PC-3 (cell line): ENCODE measurements around the gene BAIAP2. TPM values are rescaled to one million over a fixed set of nuclear protein-coding genes. Genes with fewer than 3 reads are reported as not detected.

ENCODE experiments used
- ATAC-seq: fragments of 200-7000 bp; cut with Tn5 transposase; 2 replicates; pipeline ENCODE4 v1.9.1; 2020; ENCODE audit warnings: mild to moderate bottlenecking, moderate library complexity
- BruUV-seq: library from RNA; stranded (reverse); fragments of 400-500 nt; replicated peaks from 2 replicates; lab custom pipeline; 2021; lab: Mats Ljungman, UMichigan
- CTCF ChIA-PET: fragments of 300-600 bp; sonication (Branson Sonifier 250); formaldehyde crosslinking; loops from one replicate; lab custom pipeline; 2022; ENCODE audit warnings: antibody characterized with exemption; lab: Charles Lee
- POLR2A ChIA-PET: fragments of 300-600 bp; sonication (Branson Sonifier 250); formaldehyde crosslinking; loops from one replicate; lab custom pipeline; 2022; ENCODE audit warnings: antibody characterized with exemption; ENCODE audit not compliant: unreplicated experiment; lab: Charles Lee
- DNase-seq: peaks from one replicate; pipeline ENCODE4 v3.0.0-alpha.2; 2015
- H2AFZ ChIP-seq: fragments of 300-600 bp; sonication (generic); 2 replicates; pipeline ENCODE4 v1.6.0; 2016; ENCODE audit warnings: antibody characterized with exemption, low read length
- H3F3A ChIP-seq: fragments of 300-600 bp; sonication (generic); one replicate; pipeline ENCODE4 v1.6.0; 2017; ENCODE audit warnings: antibody characterized with exemption, low read length, control low read depth, mild to moderate bottlenecking; ENCODE audit not compliant: unreplicated experiment
- H3K27ac ChIP-seq: fragments of 300-600 bp; sonication (generic); 2 replicates; pipeline ENCODE4 v1.5.1; 2016; ENCODE audit warnings: mild to moderate bottlenecking, low read length
- H3K27me3 ChIP-seq: fragments of 300-600 bp; sonication (generic); 2 replicates; pipeline ENCODE4 v1.6.1; 2016; ENCODE audit warnings: low read length, mixed read lengths
- H3K36me3 ChIP-seq: fragments of 300-600 bp; sonication (generic); 2 replicates; pipeline ENCODE4 v1.6.1; 2016; ENCODE audit warnings: low read depth, mixed run types, low read length, mixed read lengths
- H3K4me1 ChIP-seq: fragments of 300-600 bp; sonication (generic); 2 replicates; pipeline ENCODE4 v1.5.1; 2016; ENCODE audit warnings: low read length; ENCODE audit not compliant: insufficient read depth
- H3K4me2 ChIP-seq: fragments of 300-600 bp; sonication (generic); 2 replicates; pipeline ENCODE4 v1.6.0; 2016; ENCODE audit warnings: low read length
- H3K4me3 ChIP-seq: fragments of 300-600 bp; sonication (generic); 2 replicates; pipeline ENCODE4 v1.5.1; 2016; ENCODE audit warnings: mild to moderate bottlenecking, low read length, mixed read lengths
- H3K79me2 ChIP-seq: fragments of 300-600 bp; sonication (generic); 2 replicates; pipeline ENCODE4 v1.6.1; 2017; ENCODE audit warnings: low read length, mixed read lengths
- H3K9ac ChIP-seq: fragments of 300-600 bp; sonication (generic); 2 replicates; pipeline ENCODE4 v1.6.0; 2016; ENCODE audit warnings: mild to moderate bottlenecking, low read length
- H3K9me2 ChIP-seq: fragments of 300-600 bp; sonication (generic); replicated peaks from 2 replicates; pipeline ENCODE4 v1.6.1; 2016; ENCODE audit warnings: mixed run types, low read length, mixed read lengths
- H3K9me3 ChIP-seq: fragments of 300-600 bp; sonication (generic); 2 replicates; pipeline ENCODE4 v1.6.1; 2016; ENCODE audit warnings: low read length, mixed read lengths
- H4K20me1 ChIP-seq: fragments of 300-600 bp; sonication (generic); 2 replicates; pipeline ENCODE4 v1.6.1; 2016; ENCODE audit warnings: low read length, mixed read lengths
- EZH2 ChIP-seq: fragments of 300-600 bp; sonication (generic); IDR thresholded peaks from one replicate; pipeline ENCODE4 v1.6.1; 2017; ENCODE audit warnings: antibody characterized with exemption, mild to moderate bottlenecking, low read length; ENCODE audit not compliant: unreplicated experiment
- EZH2phosphoT487 ChIP-seq: fragments of 300-600 bp; sonication (generic); IDR thresholded peaks from 2 replicates; pipeline ENCODE4 v1.6.1; 2018; ENCODE audit warnings: mild to moderate bottlenecking, antibody characterized with exemption, low read length, borderline replicate concordance
- intact Hi-C: fragments of 100-400 bp; cut with micrococcal nuclease; formaldehyde crosslinking; loops from 2 replicates; pipeline ENCODE4 v1.9.0; 2023
- total RNA-seq: library from RNA; depleted of rRNA; stranded (reverse); fragments of >200 nt; gene quantifications from 2 replicates; pipeline ENCODE4 v1.2.3, GENCODE V29; 2014
- TF ChIP-seq, protein P1 (sequence below): fragments of 300-600 bp; sonication (generic); conservative IDR thresholded peaks from 2 replicates; pipeline ENCODE4 v1.5.1; 2017; ENCODE audit warnings: antibody characterized with exemption, low read depth, mild to moderate bottlenecking, low read length

The BAIAP2 gene
- total RNA-seq, 1 experiment from 2014 or later, result 56.9 TPM

DNA sequence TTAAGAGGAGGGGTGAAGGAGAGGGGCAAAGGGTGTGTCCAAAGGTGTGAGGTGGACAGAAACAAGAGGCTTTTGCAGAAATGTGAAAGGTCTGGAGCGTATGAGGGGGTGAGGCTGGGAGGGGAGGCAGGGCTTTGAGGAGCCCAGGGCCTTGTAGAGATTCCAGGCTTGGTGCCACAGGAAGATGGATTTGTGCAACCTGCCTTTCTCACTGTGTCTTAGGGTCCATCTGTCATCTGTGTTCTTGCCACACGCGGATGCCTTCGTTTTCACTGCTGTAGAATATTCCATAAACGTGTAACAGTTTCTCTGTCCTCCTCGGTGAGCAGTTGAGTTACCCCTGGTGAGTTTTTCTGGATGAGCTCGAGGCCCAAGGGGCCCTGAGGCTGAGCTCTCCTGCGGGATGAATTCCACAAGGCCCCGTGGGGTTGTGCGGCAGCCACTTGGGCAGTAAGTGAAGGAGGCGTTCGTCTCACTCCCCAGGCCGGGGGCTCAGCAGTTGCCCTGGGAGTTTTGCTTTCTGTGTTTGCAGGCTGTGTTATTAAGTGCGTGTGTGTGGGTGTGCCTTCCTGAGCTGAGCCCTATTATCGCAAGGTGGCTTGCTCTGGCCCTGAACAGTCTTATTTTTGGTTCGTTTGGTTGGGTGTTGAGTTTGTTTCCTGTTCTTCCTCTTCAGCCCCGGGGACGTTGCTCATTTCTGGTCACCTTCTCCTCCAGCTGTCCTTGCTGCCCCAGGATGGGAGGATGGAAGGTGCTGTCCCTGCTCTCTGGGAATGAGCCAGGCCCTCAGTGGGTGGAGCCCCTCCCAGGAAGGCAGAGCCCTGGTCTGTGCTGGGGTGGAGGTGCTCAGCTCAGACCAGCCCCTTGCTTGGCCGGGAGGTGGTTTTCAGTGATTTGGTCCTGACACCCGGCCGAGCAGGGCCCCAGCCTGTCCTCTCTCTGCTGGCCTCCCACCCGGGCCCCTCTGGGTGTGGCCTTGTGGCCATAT lies 28.4 kb downstream of the BAIAP2 start:
- H4K20me1 ChIP-seq, result no peaks in the 10 kb centered on the region
- POLR2A ChIA-PET, result interaction anchor here (0.5 kb wide), 1 partner anchor 45 kb away, joined by 3 read pairs; no protein-coding TSS in a partner anchor
- no TSS peak for BruUV-seq
- H3K4me3 ChIP-seq, result no peak overlapping the region
- peaks cover 9% of the 10 kb centered on the region; the same call in 1 of the 2 replicates for H3K36me3 ChIP-seq
- no peak overlapping the region for H3K9ac ChIP-seq
- H3K4me2 ChIP-seq, result no peak overlapping the region
- no peak overlapping the region for H3K27ac ChIP-seq
- H3K4me1 ChIP-seq, result peaks cover 16% of the 10 kb centered on the region
- no peak overlapping the region for H2AFZ ChIP-seq
- H3F3A ChIP-seq, result no peaks in the 10 kb centered on the region
- H3K79me2 ChIP-seq, result peaks cover 52% of the 10 kb centered on the region
- ATAC-seq (no peak), DNase-seq (no peak)
- no peaks in the 10 kb centered on the region for H3K27me3 ChIP-seq
- TF ChIP-seq EZH2phosphoT487, result no peak
- TF ChIP-seq, protein P1, sequence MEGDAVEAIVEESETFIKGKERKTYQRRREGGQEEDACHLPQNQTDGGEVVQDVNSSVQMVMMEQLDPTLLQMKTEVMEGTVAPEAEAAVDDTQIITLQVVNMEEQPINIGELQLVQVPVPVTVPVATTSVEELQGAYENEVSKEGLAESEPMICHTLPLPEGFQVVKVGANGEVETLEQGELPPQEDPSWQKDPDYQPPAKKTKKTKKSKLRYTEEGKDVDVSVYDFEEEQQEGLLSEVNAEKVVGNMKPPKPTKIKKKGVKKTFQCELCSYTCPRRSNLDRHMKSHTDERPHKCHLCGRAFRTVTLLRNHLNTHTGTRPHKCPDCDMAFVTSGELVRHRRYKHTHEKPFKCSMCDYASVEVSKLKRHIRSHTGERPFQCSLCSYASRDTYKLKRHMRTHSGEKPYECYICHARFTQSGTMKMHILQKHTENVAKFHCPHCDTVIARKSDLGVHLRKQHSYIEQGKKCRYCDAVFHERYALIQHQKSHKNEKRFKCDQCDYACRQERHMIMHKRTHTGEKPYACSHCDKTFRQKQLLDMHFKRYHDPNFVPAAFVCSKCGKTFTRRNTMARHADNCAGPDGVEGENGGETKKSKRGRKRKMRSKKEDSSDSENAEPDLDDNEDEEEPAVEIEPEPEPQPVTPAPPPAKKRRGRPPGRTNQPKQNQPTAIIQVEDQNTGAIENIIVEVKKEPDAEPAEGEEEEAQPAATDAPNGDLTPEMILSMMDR, result no peak
- TF ChIP-seq EZH2, result no peak
- intact Hi-C loops, result no loop called here
- no peaks in the 10 kb centered on the region for H3K9me3 ChIP-seq
- CTCF ChIA-PET, result no interaction called here
- H3K9me2 ChIP-seq, result no peaks in the 10 kb centered on the region

DNA sequence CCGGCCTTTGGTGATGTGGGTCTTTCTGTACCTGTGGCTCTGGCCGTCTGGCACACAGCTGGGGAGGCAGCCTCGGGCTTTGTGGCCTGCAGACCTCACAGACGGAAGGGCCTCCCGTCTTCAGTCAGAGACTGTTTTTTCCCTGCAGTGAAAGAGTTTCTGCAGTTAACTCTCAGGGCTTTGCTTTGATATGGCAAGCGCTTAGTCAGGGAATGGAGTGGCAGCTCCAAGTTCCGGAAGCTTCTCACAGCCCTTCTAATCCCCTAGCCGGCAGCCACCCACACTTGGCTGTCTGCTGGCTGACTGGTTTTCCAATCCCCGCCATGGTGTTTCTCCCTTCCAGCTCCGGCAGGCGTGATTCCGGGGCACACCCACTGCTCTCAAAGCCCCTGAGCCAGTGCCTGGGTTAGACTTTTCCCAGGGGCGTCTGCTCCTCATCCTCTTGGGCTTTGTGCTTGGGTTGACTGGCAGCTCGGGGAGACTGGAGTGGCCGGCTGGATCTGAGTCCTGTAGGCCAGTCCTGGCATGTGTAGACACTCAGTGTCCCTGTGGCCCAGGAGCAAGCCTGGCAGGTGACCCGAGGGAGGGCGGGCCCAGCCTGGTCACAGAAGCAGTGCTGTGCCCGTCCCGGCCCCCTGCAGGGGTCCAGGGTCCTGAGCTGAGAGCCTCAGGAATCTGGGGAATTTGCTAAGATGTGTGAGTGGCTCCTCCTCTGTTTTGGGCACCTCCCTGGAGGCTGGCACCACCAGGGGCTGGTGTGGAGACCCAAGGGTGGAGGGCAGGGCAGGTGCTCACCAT lies 29.9 kb downstream of the BAIAP2 start:
- Histone ChIP-seq H3K9me3 (no peaks in the 10 kb centered on the region), H3K27me3 (no peaks in the 10 kb centered on the region), H3K4me3 (no peak overlapping the region), H3K9ac (no peak overlapping the region), H3K27ac (no peak overlapping the region), H3K4me1 (peaks cover 16% of the 10 kb centered on the region), H3F3A (no peaks in the 10 kb centered on the region), H4K20me1 (no peaks in the 10 kb centered on the region), H3K36me3 (peaks cover 9% of the 10 kb centered on the region; the same call in 1 of the 2 replicates), H3K79me2 (peaks cover 52% of the 10 kb centered on the region), H3K4me2 (no peak overlapping the region), H3K9me2 (no peaks in the 10 kb centered on the region), H2AFZ (no peak overlapping the region)
- ATAC-seq, result no peak
- DNase-seq, result no peak
- ChIA-PET CTCF (no interaction called here), POLR2A (no interaction called here)
- intact Hi-C loops, result no loop called here
- TF ChIP-seq, protein P1, result no peak
- TF ChIP-seq EZH2phosphoT487 (no peak), EZH2 (no peak)
- BruUV-seq, result no TSS peak
